SIG-M5 (cell line): Measurements from ENCODE around the gene UQCRC2.
"Not testable (repeated sequence)": the region's sequence is repeated elsewhere in the genome, so short reads cannot be mapped to it uniquely, and the experiment has no call there.

Experiments
- DNase-seq: peaks from one replicate; lab custom pipeline; 2025; lab: John Stamatoyannopoulos, UW

Gene UQCRC2

GRCh38 chr16:21982108-21982507 lies 28.9 kb downstream of the UQCRC2 start:
- no peak for DNase-seq

- DNase-seq = no peak
Observed at GRCh38 chr16:21984062-21984461, 30.9 kb downstream of the UQCRC2 start.

DNA sequence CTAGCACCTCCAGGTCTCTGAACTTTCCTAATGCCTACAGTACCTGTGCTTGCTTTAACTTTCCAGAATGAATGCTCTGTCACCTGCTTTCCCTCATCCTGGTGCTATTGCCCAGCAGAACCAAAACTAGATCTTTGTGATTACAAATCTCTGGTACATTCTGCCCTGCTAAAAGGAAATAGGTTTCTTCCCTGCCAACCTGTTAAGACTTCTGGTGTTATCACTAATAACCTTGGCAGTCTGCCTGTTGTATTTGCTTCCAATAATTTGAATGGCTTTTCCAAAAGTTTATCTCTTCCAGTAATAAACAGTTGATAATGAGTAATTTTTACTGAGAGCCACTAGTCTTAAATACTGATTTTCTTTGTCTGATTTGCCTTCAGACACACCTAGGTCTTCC lies 32.4 kb downstream of the UQCRC2 start:
- no peak for DNase-seq

- DNase-seq = no peak
Observed at GRCh38 chr16:21986692-21987246, 33.6 kb downstream of the UQCRC2 start.

GRCh38 chr16:21987498-21987897 lies 34.3 kb downstream of the UQCRC2 start:
- DNase-seq = no peak

- DNase-seq = no peak
Observed at GRCh38 chr16:21989133-21989532, 36.0 kb downstream of the UQCRC2 start.

- DNase-seq = no peak
Observed at GRCh38 chr16:21989751-21990150, 36.6 kb downstream of the UQCRC2 start.

GRCh38 chr16:21990381-21990944 lies 37.3 kb downstream of the UQCRC2 start:
- no peak for DNase-seq

GRCh38 chr16:21991621-21992020 lies 38.5 kb downstream of the UQCRC2 start:
- DNase-seq = no peak

GRCh38 chr16:21994856-21995465 lies 41.8 kb downstream of the UQCRC2 start:
- no peak for DNase-seq

DNA sequence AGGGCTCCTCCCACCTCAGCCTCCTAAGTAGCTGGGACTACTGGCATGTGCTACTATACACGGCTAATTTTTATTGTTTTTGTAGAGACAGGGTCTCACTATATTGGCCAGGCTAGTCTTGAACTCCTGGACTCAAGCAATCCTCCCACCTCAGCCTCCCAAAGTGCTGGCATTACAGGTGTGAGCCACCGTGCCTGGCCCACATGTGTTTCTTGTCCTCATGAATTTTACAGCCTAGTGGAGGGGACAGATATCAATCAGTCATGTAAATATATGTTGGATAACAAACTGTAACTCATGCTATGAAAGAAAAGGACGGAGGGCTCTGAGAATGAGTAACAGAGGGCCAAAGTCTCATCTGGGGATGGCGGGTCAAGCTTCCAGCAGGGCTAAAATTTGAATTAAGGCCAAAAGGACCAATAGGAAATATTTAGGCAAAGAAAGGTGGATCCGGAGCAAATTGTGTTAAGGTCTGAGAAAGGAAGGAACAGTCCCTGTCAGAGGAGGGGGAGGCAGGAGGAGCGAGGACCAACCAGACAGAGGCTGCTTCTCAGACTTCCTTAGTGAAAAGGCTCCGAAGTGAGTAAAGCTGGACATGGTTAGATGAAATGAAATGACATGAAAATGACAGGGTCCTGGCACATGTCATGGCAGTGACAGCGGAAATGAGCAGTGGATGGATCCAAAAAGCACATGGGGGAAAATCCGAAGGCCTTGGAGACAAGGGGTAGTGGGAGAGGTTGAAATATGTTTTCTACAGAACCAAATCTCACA lies 43.9 kb downstream of the UQCRC2 start:
- DNase-seq = no peak

- no peak for DNase-seq
Observed at GRCh38 chr16:21997697-21998480, 44.7 kb downstream of the UQCRC2 start.

DNA sequence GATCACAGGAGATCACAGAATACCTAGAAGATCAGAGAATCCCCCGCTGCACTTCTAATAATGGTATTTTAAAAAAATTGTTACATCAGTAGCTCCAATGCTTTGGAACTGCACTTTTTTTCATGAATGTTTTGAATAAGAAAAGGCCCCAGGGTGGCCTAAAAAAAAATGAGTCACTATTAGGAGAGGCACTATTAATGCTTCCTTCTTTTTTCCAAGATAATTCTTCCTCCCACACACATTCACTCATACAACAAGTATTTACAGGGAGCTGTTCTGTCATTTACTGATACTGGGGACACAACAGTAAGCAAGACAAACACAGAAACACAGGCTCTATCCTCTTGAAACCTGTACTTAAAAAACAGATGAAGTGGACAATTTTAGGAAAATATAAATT lies 48.4 kb downstream of the UQCRC2 start:
- DNase-seq = no peak

GRCh38 chr16:22002047-22002446 lies 48.9 kb downstream of the UQCRC2 start:
- DNase-seq = not testable (repeated sequence)

DNA sequence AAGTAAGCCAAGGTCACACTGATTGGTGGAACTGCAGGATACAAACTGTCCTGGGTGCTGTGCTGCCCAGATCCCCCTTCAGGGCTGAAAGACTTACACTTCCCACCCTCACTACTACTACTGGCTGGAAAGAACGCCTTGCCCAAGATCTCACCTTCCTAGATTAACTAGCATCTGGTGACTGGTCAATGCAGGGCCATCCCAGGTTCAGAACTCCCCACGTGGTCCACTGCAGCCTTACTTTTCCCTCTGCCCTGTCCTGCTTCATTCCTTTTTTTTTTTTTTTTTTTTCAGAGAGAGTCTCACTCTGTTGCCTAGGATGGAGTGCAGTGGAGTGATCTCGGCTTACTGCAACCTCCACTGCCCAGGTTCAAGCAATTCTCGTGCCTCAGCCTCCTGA lies 50.0 kb downstream of the UQCRC2 start:
- DNase-seq = no peak

GRCh38 chr16:22004341-22004740 lies 51.2 kb downstream of the UQCRC2 start:
- no peak for DNase-seq

- no peak for DNase-seq
Observed at GRCh38 chr16:22005746-22006145, 52.6 kb downstream of the UQCRC2 start.

DNA sequence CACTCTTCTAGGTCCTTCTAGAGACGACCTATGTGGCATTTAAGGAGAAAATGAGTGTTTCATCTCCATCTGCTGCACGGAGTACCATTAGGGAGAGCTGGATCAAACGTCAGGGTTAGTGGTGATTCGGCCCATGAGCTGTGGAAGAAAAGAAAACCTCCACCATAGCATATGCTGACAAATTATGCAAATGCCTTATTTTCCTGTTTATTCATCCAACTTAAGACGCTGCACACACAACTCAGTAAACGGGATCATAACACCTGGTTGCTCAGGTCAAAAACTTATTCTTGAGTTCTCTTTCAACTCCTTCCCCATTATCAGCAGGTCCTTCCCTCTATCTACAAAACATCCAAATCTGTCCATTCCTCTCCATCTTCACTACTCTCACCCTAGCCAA lies 53.5 kb downstream of the UQCRC2 start:
- no peak for DNase-seq

- DNase-seq = no peak
Observed at GRCh38 chr16:22007159-22007508, 54.0 kb downstream of the UQCRC2 start.

DNA sequence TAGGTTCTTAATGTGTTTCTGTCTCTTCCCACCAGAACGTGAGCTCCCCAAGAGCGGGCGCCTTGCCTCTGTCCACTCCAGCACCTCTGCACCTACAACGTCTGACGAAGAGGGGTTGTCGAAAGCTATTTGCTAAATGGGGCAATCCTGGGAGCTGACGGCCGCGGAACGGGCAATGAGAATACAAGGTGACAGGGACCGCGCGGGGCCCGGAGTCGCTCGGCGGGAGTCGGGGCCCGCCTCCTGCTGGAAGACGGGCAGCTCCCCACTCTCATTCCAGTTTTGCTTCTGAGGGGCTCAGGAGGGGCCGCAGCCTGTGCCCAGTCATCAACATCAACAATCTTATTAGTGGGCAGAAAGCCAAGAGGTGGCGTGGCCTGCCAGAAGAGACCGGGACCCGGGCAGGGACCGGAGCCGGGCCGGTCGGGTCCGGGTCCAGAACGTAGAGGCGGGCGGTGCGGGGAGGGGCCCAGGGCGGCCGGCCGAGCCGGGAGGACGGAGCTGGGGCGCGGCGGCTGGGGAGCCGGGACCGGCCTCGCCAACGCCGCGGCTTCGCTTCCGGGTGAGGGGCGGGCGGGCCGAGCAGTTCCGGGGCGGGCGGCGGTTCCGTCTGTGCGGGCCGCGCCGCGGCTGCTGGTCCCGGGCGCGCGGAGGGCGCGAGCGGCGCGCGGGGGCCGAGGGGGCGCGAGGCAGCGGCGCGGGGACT lies 54.5 kb downstream of the UQCRC2 start, which contains the start of gene MOSMO:
TSS of gene MOSMO (plus strand) at position 603 of the 706 bp plus-strand sequence. CDS start 191 bp downstream, outside the sequence.
- no peak for DNase-seq

DNA sequence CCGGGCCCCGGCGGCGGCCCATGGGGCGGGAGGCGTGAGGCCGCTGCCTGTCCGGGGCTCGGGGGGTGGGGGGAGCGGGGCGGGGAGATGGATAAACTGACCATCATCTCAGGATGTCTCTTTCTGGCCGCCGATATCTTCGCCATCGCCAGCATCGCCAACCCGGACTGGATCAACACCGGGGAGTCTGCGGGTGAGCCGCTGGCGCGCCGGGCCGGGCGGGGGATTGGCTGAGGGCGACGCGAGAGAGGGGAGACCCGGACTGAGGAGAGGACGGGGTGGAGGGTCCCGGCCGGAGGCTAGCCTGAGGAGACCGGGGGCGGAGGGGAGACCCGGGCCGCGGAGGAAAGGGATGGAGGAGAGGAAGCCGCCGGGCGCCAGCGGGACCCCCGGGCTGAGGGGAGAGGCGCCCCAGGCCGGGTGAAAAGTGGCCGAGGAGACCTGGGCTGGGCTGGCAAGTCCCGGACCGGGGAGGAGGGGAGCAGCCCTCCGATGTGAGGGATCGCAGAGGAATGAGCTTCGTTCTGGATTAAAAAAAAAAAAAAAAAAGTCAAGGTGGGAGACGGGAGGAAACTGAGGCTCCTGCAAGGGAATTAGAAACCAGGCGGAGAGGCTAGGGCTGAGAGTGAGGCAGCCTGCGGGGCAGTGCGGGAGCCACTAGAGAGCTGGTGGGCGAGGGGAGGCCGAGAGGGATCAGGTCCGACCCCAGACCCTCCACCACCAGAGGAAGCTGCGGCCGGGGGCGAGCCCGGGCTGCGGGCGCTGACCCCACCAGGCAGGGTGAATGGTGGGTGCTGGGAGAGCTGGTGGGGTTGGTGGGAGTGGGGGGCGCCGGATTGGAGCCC lies 55.3 kb downstream of the UQCRC2 start:
- DNase-seq = no peak
